GM18499 (cell line): ENCODE data around the gene SMYD1.

Source experiments
- ATAC-seq: cut with Tn5 transposase; IDR thresholded peaks from one replicate; pipeline ENCODE4 v1.9.1; 2021; ENCODE audit warnings: moderate number of reproducible peaks; ENCODE audit not compliant: insufficient read depth, unreplicated experiment

Gene SMYD1

DNA sequence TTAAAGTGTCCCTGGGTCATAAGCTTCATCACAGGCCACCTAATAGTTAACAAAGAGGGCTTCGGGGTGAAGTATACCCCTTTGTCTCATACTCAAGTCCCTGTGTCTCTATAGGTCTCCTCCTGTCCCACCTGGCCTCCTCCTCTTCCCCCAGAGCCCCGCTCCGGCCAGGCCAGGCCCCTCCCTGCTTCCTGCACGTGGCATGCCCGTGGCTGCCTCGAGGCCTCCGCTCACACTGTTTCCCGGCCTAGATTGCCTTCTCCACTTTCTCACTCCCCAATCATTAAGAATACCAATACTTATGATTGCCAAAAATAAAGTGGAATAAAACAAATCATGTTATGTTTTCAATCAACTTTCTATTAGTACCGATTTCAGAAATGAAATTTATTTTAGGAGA lies 18.8 kb downstream of the SMYD1 start:
- no peak for ATAC-seq

DNA sequence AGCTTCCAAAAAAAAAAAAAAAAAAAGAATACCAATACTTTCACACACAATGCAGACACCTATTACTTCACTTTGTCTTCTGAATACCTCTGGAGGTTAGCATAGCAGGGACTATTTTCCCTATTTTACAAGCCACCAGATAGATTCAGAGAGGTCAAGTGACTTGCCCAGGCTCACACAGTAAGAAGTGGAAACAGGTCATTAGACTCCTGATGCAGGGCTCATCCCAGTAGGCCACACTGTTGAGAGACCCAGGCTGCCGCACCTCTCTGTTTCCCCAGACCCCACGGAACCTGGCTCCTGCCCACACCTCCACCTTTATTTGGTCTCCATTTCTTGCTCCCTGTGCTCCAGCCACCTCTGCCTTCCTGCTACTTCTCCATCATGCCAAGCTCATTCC lies 19.4 kb downstream of the SMYD1 start:
- no peak for ATAC-seq

DNA sequence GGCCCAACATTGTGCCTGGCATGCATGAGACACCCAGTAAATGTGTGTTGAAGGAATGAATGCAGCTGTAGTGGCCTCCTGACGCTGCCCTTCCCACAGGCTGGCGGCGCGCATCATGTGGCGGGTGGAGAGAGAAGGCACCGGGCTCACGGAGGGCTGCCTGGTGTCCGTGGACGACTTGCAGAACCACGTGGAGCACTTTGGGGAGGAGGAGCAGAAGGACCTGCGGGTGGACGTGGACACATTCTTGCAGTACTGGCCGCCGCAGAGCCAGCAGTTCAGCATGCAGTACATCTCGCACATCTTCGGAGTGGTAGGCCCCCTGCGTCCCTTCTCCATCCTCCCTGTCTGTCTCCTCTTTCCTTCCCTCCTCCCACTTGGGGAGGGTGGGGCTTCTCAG lies 20.1 kb downstream of the SMYD1 start:
- no peak for ATAC-seq

DNA sequence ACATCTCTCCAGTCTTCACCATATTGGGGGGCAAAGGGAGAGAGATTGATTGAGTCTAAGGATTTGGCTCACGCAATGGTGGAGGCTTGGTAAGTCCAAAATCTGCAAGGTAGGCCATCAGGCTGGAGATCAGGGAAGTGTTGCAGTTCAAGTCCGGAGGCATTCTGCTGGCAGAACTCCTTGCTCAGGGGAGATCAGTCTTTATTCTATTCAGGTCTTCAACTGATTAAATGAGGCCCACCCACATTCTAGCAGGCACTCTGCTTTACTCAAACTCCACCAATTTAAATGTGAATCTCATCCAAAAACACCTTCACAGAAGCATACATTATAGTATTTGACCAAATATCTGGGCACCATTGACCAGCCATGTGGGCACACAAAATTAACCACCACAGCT lies 21.4 kb downstream of the SMYD1 start:
- ATAC-seq = no peak

DNA sequence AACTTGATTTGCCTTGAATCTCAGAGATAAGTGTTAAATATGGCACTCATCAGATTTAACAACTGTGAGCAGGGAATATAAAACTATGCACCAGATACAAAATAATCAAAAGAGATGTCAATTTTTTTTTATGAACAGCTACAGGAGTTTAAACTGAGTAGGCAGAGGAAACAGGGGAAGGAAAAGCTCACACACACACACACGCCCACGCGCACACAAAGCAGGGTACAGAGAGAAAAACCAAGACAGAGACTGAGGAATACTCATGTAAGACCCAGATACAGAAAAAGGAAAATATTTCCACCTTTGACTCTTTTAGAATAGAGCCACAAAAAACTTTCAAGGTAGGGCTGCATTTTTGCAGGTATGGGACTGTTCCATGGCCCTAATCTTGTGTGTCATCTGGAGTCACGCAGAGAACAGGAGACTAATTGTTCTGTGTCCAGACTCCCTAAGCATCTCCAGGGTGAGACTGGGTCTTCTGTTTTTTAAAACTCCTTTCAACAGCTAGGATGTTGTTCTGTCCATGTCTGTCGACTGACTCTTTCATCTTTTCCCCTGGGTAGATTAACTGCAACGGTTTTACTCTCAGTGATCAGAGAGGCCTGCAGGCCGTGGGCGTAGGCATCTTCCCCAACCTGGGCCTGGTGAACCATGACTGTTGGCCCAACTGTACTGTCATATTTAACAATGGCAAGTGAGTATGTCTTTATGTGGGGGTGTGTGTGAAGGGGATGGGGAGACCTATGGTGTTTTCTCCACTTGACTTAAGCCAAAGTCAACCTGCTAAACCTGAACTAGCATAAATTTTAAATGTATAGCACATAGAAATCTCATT lies 23.0 kb downstream of the SMYD1 start:
- ATAC-seq = no peak

DNA sequence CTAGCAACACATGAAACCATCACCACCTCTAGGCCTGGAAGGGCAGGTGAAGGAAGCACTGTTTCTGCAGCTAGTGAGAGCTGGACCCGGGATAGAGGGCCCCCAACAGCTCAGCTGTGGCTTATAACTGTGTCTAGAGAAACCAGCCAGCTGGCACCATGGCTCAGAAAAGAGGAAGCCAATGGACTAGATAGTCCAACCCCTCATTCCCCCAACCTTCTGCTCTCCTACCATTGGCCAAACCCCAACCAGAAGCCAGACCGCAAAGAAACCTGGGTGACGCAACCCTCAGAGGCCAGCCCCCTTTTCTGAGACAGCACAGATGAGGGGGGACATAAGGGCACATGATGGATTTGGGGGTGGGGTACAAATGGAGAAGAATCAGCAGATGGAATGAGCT lies 24.3 kb downstream of the SMYD1 start:
- no peak for ATAC-seq

DNA sequence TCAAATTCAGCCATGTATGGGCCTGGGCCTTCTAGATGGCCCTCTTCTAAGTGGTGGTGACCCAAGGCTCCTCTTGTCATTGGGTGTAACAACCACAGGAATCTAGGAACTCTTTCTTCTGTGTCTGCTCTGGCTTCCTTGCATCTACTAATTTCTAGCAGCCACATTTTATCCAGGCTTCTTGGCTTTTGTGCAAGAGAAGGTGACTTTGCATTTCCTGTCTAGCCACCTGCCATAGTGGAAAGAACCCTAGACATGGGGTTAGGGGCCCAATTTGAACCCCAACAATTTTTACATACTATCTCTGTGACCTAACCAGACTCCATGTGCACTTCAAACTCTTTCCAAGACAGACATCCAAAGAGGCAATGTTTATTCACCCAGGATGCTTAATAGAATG lies 25.1 kb downstream of the SMYD1 start:
- no peak for ATAC-seq

DNA sequence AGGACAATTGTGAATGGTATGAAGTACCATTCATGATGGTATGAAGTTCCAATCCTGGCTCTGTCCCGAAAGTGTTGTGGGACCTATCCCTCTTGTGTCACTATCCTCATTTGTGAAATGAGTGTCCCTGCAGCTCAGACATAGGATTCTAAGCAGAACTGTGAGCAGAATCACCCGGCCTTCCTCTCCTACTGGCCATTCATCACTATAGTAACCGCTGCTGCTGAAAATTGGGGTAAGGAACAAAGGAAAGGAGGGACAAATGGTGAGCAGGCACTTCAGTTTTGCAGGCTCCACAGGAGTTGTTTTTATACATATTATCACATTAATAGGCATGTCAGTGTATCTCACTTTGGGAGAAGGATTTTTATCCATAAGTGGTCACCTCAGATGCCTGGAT lies 27.4 kb downstream of the SMYD1 start:
- no peak for ATAC-seq

DNA sequence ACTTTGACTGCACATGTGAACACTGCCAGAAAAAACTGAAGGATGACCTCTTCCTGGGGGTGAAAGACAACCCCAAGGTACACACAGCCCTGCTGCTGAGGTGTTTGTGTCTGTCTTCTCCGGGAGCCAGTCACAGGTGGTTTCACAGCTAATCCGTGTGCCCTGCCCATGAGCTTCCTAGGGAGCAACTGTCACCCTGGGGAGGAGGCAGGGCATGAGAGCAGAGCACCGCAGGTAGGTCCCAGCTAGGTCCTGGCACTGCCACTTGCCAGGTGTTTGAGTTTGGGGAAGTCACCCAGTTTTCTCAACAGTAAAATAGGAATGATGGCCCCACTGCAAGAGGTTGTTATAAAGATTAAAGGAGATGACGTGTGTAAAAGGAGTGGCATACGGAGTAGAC lies 29.1 kb downstream of the SMYD1 start:
- ATAC-seq = no peak

DNA sequence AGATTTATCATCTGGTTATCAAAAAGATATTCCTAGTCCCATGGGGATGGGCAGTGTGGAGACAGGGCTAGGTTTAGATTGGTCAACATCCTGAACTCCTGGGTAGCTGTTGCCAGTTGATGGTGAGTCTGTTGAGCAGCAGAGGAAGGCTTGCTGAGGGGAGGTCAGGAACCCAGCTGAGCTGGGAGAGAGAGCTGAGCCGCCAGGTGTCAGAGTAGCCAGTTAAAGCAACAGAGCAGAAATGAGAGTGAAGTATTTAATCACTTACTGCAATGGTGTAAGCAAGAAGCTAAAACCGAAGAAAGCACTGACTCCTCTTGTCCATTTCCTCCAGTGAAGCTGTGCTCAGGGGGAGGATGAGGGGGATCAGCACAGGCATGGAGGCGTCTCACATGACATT lies 29.6 kb downstream of the SMYD1 start:
- ATAC-seq = no peak

DNA sequence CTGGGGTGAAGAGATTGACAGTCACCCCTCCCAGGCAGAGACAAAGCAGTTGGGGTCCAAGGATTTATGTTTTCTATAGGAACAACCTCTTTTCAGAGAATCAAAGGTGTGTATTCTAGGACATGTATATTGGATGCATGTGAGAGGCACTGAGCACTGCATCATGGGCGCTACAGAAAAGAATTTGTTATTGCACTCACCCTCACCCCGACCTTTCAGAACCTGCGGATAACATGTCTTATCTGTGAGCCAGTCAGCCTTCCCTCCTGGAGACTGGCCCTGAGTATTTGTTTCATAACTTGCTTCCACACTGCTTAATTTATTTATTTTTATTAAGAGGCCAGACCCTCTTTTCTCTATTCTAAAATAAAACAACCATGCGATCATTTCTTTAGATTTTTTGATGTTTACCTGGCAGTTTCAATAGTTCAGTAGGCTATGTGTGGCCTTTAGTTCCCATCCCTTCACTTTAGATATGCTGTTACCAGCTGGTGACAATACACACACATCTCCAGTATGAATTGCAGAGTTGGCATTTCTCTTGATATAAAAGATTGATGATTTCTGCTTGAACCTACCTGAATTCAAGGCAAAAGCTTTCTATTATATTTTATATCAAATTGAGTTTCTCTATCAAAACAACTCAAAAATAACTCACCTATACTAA lies 30.4 kb downstream of the SMYD1 start:
- no peak for ATAC-seq

DNA sequence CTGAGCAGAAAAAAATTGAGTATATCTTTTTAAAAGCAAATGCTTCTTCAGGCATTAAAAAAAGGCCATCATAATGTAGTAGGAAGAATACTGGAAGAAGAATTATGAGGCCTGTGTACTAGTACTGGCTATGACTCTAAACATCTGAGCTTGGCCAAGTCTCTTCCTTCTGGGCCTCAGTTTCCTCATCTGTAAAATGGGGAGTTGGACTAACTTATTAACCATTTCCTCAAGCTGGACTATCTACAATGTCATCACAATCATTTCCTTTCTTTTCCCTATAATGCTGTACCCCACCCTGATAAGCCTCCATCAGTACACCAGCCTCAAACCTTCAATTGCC lies 30.9 kb downstream of the SMYD1 start:
- ATAC-seq = no peak

DNA sequence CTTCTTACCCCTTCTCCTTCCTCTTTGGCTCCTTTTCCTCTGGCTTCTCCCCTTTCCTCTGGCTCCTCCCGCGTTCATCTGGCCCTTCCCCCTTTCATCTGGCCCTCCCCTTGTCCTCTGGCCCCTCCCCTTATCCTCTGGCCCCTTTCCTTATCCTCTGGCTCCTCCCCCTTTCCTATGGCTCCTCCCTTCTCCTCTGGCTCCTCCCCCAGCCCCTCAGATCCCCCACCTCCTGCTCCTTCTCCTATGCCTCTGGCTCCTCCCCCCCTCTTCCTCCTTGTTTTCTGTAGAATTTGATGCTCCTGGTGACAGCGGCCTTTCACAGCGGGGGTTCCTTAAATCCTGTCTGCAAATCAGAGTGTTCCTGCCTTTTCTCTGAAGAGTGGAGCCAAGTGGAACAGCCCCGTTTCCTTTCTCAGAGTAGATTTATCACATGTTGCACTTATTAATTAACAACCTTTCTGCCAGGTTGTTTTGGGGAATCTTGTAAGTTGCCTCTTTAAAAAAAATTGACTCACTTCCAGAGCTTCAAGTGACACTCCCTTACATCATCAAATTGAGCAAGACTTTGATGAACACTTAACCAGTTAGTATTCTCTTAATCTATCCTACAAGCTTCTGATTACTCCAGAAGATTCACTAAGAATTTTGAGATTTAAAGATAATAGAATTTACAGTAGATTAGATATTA lies 32.3 kb downstream of the SMYD1 start:
- no peak for ATAC-seq

DNA sequence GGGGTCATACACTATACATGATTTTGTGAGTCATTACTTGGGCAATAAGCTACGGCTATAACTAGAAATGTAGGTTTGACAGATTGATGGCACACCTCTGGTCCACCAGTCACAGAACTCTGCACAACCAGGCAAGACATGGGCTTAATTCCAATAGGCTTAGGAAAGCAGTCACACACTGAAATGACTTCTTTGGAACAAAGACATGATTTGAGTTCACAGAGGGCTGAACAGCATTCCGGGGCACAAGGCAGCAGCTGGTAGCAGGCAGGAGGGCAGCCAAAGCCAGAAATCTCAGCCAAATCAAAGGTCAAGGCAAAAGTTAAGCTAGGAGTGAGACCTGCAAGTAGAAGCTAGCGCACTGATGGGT lies 32.8 kb downstream of the SMYD1 start:
- no peak for ATAC-seq

DNA sequence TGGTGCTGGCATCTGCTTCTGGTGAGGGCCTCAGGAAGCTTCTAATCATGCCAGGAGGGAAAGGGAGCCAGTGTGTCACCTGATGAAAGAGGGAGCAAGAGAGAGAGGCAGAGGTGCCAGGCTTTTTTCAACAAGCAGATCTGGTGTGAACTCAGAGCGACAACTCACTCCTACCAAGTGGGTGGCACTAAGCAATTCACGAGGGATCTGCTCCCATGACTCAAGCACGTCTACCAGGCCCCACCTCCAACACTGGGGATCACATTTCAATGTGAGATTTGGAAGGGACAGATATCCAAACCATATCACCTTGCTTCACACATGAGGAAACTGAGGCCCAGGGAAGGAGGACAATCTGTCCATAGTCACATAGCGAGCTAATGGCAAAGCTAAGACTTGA lies 41.2 kb downstream of the SMYD1 start:
- ATAC-seq = no peak

DNA sequence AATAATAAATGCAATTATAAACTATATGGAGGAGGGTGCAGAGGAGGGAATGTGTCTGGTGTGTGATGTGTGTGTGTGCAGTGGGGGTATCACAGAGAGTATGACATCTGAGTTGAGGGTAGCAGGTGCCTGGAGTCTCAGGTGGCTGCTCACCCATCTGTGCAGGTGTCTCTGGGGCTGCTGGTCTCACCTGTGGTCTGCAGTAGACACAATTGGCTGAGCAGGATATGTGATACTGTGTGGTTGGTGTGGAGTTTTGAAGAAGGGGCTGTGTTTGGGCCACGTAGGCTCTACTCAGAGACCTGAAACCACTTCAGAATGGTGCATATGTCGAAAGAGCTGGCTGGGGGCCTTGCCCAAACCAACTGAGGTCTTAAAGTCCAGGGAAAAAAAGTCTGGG lies 43.2 kb downstream of the SMYD1 start:
- no peak for ATAC-seq

DNA sequence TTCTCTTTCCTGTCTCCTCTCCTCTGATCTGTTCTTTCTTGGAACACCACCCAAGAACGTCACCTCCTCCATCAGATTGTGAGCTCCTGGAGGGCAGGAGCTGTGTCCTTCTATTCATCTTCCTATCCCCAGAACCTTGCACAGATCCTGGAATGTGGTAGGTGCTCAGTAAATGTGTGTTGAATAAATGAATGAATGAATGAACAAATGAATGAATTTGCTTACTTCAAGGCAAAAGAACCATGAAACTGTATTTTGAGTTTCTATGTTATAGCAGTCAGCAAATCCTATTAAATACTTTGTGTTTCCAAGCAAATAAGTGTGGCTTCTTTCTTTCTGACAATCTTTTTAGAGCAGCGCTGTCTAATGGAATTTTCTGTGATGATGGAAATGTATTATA lies 45.4 kb downstream of the SMYD1 start:
- no peak for ATAC-seq

DNA sequence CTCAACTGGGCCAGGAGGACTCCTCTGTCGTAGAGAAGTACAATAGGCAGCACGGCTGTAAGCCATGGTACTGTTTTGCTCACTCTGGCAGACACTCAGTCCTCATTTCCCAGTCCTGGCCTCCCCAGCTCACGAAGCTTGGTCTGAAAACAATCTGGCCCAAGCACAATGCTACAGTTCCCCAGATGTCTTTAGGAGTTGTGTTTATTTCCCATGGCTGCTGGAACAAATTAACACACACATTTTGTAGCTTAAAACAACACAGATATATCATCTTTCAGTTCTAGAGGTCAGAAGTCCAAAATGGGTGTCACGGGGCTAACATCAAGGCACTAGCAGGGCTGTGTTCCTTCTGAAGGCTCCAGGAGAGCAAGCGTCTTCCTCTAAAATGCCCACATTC lies 47.3 kb downstream of the SMYD1 start:
- no peak for ATAC-seq

DNA sequence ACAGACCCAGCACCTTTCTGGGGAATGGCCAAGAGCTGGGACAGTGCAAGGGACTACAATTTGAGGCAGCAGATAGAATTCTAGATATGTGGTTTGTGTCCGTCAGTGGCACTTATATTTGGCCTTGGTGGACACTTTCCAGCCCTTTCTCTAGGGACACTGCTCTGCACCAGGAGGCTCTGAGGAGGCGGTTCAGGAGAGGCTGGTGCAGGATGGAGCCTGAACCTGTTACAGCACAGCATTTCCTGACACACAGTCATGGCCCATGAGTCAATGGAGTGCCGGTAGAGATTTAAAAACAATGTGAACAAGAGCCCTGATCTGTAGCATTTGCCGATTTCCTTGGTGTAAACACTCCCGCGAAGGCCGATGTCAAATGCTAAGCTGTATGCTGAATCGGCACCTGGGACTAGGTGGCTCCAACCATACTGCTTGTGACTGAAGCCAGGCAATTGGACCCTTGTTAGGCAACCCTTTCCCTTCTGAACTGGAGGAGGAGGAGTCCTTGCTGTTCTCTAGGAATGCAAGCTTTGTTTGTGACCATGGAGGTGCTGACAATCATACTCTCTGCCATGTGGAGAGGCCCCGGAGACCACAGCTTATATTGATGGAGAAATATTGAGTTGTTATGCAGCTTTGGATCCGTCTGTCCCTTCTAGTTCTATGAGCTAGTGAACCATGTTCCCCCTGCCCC lies 48.3 kb downstream of the SMYD1 start:
- no peak for ATAC-seq

DNA sequence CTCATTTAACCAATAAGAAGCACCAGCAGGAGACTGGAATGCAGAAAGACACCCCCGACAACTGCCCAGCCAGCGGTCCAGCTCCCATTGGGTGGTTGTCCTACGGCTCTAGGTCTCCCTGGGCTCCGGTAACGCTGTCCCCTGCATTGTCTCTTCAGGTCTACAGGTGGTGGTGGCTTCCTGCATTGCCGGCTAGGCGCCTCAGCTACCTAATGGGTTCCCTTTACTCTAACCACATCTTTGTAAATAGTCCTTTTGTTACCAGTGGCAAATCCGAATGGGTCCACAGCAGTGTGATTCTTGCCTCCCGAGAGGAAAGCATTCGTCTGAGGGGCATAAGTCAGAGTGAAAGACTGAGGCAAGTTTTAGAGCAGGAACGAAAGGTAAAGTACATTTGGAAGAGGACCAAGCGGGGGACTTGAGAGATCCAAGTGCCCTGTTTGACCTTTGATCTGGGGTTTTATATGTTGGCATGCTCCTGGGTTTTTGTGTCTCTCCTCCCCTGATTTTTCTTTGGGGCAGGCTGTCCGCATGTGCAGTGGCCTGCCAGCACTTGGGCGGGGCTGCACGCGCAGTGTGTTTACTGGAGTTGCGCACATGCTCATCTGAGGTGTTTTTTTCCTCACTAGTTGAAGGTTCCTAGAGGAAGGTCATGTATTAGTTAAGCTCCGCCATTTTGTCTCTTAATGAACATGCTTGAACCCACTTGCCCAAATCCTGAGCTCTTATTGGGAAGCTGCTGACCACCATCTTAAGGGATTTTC lies 49.2 kb downstream of the SMYD1 start:
- no peak for ATAC-seq
